Fibroblast of skin of left quadriceps (primary cell): ENCODE results near the gene CCDC12.

Experiments
- DNase-seq, 2 experiments: peaks; one replicate each; pipeline ENCODE4 v3.0.0-alpha.2; 2013; ENCODE audit warnings: low read depth in 2 of 2

CCDC12 gene

GRCh38 chr3:46893146-46893748, 83.3 kb downstream of the CCDC12 start:
- DNase-seq = no peak

GRCh38 chr3:46892285-46893145, 84.0 kb downstream of the CCDC12 start:
- DNase-seq = no peak

DNA sequence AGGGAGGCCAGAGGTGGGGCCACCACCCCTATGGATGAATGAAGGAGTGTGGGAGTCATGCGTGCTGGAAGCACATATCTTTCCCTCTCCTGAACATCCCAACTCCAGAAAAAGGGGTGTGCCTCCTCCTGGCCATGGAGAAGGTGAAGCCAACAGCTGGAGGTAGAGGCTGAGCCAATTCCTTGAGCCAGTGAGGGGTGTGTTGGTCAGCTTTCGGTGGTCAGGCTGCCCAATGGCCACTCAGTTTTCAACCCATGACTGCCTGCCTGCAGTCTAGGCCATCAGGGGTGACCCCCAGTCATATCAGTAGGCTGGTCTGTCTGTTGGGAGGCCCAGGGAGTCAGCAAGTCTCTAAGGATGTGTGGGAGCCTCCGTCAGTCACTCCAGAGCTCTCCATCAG, 85.4 kb downstream of the CCDC12 start:
- DNase-seq = no peak

DNA sequence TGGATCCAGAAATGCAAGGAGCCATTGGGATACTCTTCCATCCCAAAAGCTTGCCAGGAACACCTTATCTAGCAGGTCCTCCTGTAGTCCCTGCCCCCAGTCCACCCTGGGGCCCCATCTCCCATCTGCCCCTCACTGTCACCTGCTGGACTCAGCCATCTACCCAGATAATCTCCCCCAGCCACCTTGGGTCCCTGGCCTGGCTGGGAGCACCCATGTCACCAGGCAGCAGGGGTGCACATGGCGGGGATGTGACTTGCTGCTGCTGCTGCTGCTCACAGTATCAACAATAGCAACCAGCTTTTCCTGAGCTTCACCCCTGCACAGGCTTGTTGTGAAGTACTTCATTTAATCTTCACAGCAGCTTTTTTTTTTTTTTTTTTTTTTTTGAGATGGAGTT, 86.4 kb downstream of the CCDC12 start:
- DNase-seq = no peak

GRCh38 chr3:46889381-46890110, 87.0 kb downstream of the CCDC12 start:
- DNase-seq = no peak

DNA sequence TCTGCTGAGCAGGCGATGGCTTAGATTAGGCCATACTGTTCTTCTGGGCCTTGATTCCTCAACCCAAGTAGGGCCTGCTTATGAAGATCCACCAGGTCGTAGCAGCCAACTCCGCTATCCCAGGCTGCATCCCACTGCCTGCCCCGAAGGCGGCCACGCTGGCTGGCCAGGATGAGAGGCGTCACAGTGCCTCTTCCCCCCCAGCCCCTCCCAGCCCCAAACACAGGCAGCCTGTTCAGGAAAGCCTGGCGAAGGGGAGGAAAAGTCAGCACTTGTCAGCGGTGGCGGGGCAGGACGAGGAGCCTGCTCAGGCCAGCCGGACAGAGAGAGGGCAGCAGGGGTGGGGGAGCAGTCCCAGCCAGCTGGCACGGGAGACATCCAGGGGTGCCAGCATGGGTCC, 87.8 kb downstream of the CCDC12 start:
- no peak for DNase-seq

- no peak for DNase-seq
Measured at GRCh38 chr3:46887980-46888494, 88.5 kb downstream of the CCDC12 start.

GRCh38 chr3:46885612-46886011, 90.9 kb downstream of the CCDC12 start:
- no peak for DNase-seq

- no peak for DNase-seq
Measured at GRCh38 chr3:46884929-46885328, 91.6 kb downstream of the CCDC12 start.

GRCh38 chr3:46884427-46884826, 92.1 kb downstream of the CCDC12 start:
- DNase-seq = no peak

GRCh38 chr3:46883830-46884185, 92.7 kb downstream of the CCDC12 start:
- DNase-seq = no peak

DNA sequence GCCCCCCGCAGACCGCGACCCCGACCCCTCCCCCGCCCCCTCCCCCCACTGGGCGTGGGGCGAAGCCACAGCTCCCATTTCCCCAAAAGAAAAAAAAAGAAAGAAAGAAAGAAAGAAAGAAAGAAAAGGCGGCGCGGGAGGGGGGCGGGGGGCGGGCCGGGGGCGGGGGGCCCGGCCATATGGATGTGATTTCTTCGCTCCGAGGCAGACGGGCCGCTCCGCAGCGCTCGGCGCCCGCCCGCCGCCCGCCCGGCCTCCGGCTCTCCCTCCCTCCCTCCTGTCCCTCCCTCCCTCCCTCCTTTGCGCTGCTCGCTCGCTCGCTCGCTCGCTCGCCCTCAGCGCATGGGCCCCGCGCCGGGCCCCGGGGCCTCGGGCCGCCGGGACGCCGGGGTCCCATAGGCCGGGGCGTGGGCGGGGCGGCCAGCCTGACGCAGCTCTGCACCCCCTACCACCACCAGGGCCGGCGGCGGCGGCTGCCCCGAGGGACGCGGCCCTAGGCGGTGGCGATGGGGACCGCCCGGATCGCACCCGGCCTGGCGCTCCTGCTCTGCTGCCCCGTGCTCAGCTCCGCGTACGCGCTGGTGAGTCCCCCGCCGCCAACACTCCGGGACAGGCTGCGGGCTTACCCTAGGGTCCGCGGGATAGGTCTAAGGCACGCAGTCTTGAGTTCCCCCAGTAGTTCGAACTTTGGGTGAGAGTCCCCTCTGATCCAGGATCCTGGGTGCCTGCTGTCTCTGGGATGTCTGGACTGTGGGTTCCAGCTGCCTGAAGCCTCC, 93.3 kb downstream of the CCDC12 start:
- no peak for DNase-seq

DNA sequence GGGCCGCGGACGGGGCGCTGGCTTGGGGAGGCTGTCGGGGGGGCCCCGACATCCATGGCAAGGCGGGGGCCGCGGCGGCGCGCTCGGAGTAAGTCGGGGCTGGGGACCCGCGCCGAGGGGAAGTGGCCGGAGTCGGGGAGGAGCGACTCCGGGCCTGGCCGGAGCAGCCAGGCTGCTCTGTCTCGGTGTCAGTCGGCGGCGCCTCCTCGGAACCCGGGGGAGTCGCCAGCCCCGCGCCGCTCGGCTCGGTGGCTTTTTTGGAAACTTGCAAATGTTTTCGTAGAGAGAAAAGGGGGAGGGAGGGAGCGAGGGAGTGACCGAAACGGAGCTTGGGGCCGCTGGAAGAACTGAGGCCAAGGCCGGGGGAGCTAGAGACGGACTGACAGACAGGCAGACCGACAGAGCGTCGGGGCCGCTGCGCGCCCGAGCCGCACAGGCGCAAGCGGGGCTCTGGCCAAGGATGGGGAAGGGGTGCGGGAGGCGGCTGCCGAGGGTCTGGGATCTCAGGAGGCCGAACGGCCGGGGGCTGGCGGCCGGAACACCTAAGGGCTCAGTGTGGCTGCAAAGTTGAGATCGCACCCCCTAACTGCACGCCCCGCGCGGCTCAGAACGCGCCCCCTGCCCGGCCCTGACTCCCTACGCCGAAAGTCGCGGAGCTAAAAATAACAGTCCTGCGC, 94.0 kb downstream of the CCDC12 start:
- DNase-seq = no peak

DNA sequence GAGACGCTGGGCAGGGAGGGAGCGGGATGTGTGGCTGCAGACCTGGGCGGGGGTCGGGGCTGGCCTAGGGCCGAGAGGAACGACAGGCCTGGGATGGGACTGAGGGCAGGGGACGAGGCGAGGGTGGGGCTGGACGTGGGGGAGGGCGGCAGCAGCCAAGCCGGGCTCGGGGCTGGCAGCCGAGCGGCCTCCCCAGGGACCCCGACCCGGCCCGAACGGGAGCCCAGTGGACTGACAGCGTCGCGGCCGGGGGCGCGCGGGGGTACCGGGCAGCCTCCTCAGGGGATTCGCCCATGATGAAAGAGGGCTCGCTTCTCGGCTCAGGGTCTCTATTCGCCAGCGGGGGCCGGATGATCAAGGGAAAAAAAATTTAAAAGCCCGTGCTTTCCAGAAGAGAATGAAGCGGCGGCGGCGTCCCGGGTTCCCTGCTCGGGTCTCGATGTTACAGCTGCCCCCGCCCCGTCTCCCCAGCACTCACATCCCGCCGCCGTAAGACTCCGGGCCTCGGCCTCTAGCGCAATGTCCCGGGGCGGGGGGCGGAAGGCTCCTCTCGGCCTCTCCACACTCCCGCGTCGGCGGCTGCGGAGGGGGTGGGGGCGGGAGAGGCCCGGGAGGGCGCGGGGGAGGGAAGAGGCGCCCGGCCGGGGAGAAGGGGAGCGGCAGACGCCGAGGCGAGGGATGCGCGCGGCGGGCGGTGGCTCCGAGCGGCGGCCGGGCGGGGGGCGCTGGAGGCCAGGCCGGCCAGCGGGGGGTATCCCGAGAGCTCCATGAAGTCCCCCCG, 94.8 kb downstream of the CCDC12 start:
- no peak for DNase-seq

DNA sequence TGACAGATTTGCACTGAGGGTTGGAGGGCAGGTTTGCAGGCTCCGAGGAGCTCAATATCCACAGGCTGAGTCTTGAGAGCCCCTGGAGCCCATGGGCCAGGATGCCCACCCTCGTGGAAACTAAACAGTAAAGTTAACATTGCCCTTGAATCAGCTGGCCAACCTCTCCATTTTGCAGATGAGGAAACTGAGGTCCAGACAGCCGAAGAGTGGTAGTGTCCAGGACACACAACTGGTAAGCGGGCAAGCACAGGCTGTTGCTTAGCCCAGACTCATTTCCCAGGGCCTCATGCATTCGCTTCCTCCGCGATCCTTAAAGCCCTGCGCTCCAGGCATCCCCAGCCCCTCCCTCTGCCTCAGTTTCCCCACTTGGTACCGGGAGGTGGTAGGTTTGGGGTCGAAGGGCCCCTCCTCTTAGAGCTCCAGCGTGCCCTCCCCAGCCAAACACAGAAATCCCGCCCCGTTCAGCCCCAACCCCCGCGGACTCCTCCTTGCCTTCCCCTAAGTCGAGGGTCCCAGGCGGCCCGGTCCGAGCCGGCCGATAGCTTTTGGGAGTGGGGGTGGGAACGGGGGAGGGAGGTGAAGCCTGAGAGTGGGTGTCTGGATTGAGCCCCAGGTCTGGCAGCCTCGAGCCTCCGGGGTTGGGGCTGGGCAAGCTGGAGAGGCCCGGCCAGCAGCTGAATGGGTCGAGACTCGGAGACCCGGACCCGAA, 95.5 kb downstream of the CCDC12 start:
- no peak for DNase-seq

DNA sequence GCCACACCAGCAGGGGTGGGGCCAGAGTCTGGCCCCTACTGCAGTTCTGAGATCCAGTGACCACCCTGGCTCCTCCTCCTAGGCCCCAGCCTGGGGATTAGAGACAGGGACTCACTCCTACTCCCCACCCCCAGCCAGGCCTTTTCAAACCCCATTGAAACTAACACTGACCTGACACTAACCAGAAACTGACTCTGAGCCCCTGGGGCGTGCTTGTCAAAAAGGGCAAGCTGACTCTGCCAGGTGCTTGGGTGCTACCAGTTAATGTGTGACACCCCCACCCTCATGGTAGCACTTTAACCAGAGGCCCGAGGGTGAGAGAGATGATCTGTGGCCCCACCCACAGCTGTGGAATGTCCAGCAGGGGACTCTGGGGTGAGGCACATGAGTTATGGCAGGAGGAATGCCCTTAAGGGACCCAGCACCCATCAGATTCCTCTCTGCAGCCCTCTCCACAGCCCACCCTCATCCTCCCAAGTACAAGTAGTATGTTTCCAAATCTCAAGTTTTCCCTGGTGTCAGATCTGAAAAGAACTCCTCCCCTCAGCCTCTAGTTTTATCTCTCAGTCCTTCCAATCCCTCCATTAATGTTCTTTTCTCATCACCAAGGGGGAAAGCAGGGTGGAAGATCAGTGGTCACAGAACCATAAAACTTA, 97.6 kb downstream of the CCDC12 start:
- no peak for DNase-seq

- no peak for DNase-seq
Measured at GRCh38 chr3:46877406-46878125, 99.0 kb downstream of the CCDC12 start, which contains the start of gene PTH1R. TSS of gene PTH1R (plus strand) at chr3:46877721. CDS start at chr3:46883560, 5,839 bp downstream.
